ENCODE results near the gene SIX5. TPM values are rescaled to one million over a fixed set of nuclear protein-coding genes. Genes with fewer than 3 reads are reported as not detected.

The SIX5 gene
- total RNA-seq, 2 experiments from 2014 or later: 9.4 to 15.2 TPM

DNA sequence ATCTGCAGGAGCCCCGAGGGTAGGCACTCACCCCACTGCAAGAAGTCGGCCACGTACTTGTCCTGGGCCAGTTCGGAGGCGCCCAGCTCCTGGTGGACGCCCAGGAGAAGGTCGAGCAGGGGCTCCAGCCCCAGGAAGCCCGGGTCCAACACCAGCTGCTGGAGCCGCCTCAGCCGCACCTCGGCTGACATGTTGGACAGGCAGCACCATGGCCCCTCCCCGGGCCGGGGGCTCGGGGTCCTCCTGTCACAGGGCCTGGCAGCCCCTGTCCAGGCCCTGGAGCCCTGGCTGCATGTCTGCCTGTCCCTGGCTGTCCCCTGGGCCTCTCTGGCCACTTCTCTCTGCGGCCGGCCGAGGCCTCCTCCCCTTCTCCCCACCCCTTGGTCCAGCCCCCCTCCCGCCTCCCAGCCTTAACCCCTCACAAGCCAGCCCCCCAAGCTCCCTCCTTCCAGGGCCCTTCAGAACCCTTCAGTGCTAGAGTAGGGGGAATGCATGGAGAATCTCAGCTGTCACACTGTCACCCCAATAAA is 13.2 kb upstream of the SIX5 start, which contains the start of gene DMPK:
DMPK (minus strand) TSS at position 329 of the 530 bp plus-strand sequence; CDS start at position 191, 138 bp downstream.
- BruUV-seq (replicated peaks): no TSS peak
- ChIA-PET POLR2A (interaction anchor here (0.6 kb wide), 1 partner anchor 822 kb away, joined by 3 read pairs; no protein-coding TSS in a partner anchor), CTCF (ENCODE audit: unreplicated experiment) (no interaction called here)
- H3K9me2 ChIP-seq (ENCODE audit: insufficient read depth, low read length): no peaks in the 10 kb centered on the region
- H3K4me2 ChIP-seq (ENCODE audit: low read length): no peak within 1 kb of the TSS
- H3K9me3 ChIP-seq (ENCODE audit: low read length): no peaks in the 10 kb centered on the region
- H3K4me1 ChIP-seq (ENCODE audit: insufficient read depth, low read length, poor library complexity, severe bottlenecking): peaks cover 12% of the 10 kb centered on the region
- peaks cover 16% of the 10 kb centered on the region; the same call in 1 of the 2 replicates for H3K36me3 ChIP-seq (ENCODE audit: insufficient read depth, low read length)
- no peak for DNase-seq (ENCODE audit: low spot score)
- H2AFZ ChIP-seq (ENCODE audit: low read length): no peak within 1 kb of the TSS
- no peak within 1 kb of the TSS for H3K27ac ChIP-seq (ENCODE audit: low read depth, low read length, poor library complexity, severe bottlenecking)
- H3K4me3 ChIP-seq (ENCODE audit: low read depth, low read length, poor library complexity, severe bottlenecking): no peak within 1 kb of the TSS
- H4K20me1 ChIP-seq (ENCODE audit: insufficient read depth, low read length): no peaks in the 10 kb centered on the region; the same call in 1 of the 2 replicates
- intact Hi-C loops (cut with micrococcal nuclease; ENCODE audit: unreplicated experiment): no loop called here
- no peak for TF ChIP-seq EZH2phosphoT487 (IDR thresholded peaks at IDR 0.05; ENCODE audit: borderline replicate concordance, low read depth, low read length)
- TF ChIP-seq, protein P1, sequence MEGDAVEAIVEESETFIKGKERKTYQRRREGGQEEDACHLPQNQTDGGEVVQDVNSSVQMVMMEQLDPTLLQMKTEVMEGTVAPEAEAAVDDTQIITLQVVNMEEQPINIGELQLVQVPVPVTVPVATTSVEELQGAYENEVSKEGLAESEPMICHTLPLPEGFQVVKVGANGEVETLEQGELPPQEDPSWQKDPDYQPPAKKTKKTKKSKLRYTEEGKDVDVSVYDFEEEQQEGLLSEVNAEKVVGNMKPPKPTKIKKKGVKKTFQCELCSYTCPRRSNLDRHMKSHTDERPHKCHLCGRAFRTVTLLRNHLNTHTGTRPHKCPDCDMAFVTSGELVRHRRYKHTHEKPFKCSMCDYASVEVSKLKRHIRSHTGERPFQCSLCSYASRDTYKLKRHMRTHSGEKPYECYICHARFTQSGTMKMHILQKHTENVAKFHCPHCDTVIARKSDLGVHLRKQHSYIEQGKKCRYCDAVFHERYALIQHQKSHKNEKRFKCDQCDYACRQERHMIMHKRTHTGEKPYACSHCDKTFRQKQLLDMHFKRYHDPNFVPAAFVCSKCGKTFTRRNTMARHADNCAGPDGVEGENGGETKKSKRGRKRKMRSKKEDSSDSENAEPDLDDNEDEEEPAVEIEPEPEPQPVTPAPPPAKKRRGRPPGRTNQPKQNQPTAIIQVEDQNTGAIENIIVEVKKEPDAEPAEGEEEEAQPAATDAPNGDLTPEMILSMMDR (conservative IDR thresholded peaks at IDR 0.05; ENCODE audit: low read length): no peak
- H3K79me2 ChIP-seq (ENCODE audit: insufficient read depth, low read depth, low read length): no peaks in the 10 kb centered on the region

DNA sequence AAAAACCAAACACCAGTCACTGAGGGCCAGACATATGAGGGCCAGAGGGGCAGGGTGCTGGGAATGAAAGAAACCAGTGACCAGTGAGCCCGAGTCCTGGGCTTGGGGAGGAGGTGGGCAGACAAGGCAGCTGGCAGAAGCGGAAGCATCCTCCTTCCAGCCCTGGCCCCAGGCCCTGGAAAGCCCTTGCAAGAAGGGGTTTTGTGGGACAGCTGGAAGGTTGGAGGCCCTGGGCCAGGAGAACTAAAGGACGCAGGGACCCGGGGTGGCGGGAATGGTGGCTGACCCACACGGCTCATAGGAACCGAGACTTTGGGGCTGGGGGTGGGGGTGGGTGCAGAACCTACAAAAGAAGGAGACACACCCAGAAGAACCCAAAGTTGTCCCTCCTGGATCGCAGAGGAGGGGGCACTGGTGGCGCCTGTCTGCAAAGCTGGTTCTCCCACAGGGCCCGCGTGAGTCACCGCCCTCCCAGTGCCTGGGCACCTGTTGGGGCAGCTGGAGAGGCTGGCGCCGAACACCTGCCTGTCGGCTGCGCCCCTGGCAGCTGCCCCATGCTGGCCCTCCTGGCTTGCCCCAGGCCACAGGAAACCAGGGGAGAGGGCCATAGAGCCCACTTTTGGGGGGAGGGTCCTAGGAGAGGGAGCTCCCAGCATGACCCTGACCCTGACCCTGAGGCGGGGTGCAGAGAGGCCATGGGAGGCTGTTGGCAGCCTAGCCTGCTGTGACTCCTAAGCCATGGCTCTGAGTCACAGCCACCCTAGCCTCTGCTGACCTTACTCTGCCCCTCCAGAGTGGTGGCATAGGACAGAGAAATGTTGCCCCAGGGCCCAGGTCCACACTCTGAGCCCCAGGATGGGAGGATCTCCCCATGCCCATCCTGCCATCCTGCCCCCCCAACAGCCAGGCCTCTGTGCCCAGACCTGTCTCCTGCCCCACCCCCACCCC is 12.4 kb upstream of the SIX5 start:
- no peak overlapping the region for H2AFZ ChIP-seq (ENCODE audit: low read length)
- H3K36me3 ChIP-seq (ENCODE audit: insufficient read depth, low read length): peaks cover 13% of the 10 kb centered on the region; the same call in 1 of the 2 replicates
- peaks cover 12% of the 10 kb centered on the region for H3K4me1 ChIP-seq (ENCODE audit: insufficient read depth, low read length, poor library complexity, severe bottlenecking)
- H3K79me2 ChIP-seq (ENCODE audit: insufficient read depth, low read depth, low read length): no peaks in the 10 kb centered on the region
- no peak overlapping the region for H3K4me2 ChIP-seq (ENCODE audit: low read length)
- H3K9me3 ChIP-seq (ENCODE audit: low read length): no peaks in the 10 kb centered on the region
- ChIA-PET CTCF (ENCODE audit: unreplicated experiment) (no interaction called here), POLR2A (no interaction called here)
- intact Hi-C loops (cut with micrococcal nuclease; ENCODE audit: unreplicated experiment): no loop called here
- no peak for DNase-seq (ENCODE audit: low spot score)
- H3K9me2 ChIP-seq (ENCODE audit: insufficient read depth, low read length): no peaks in the 10 kb centered on the region
- no peaks in the 10 kb centered on the region; the same call in 1 of the 2 replicates for H4K20me1 ChIP-seq (ENCODE audit: insufficient read depth, low read length)
- TF ChIP-seq, protein P1 (conservative IDR thresholded peaks at IDR 0.05; ENCODE audit: low read length): no peak
- TF ChIP-seq EZH2phosphoT487 (IDR thresholded peaks at IDR 0.05; ENCODE audit: borderline replicate concordance, low read depth, low read length): no peak
- no peak overlapping the region for H3K27ac ChIP-seq (ENCODE audit: low read depth, low read length, poor library complexity, severe bottlenecking)
- BruUV-seq (replicated peaks): no TSS peak
- H3K4me3 ChIP-seq (ENCODE audit: low read depth, low read length, poor library complexity, severe bottlenecking): no peak overlapping the region
